Measurements from ENCODE around the gene STUM. TPM values are rescaled to one million over a fixed set of nuclear protein-coding genes. Genes with fewer than 3 reads are reported as not detected.

Gene STUM
- total and polyA plus RNA-seq, 7 donors: under 0.01 to 16.9 (median 7.2) TPM

DNA sequence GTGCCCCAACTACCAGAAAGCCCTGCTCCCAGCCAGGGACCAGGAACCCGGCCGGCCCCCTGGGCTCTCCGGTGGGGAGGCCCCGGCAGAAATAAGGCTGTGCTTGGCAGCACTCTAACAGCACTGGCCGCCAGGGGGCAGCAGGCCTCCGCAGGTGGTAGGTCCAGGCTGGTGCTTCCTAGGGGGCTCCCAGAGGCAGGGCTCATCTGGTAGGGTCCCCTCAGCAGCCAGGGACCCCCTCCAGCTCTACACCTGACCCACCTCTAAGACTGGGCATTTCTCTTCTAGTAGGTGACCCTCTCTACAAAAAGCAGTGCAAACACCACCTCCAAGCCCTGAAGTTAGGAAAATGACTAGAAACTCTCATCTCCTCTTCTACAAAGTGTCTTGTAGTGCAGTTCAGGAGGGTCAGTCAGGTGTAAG lies 85.6 kb downstream of the STUM start:
- peaks cover 0 to 62% (median 57%) of the 10 kb centered on the region in 4 donors for H3K4me1 ChIP-seq
- intact Hi-C loops (cut with DNase I): loop anchor here (1.0 to 10.0 kb wide), 3 partner anchors 105 to 341 kb away; partner anchors contain the start of gene ITPKB
- H3K36me3 ChIP-seq: peaks cover 9 to 57% (median 28%) of the 10 kb centered on the region in 4 donors
- TF ChIP-seq EP300 (IDR thresholded peaks at IDR 0.05): no peak
- TF ChIP-seq POLR2A (IDR thresholded peaks at IDR 0.05): no peak
- TF ChIP-seq POLR2AphosphoS5 (IDR thresholded peaks at IDR 0.05): peak in 2 of 4 donors; percentile 20 to 47
- TF ChIP-seq, protein P1, sequence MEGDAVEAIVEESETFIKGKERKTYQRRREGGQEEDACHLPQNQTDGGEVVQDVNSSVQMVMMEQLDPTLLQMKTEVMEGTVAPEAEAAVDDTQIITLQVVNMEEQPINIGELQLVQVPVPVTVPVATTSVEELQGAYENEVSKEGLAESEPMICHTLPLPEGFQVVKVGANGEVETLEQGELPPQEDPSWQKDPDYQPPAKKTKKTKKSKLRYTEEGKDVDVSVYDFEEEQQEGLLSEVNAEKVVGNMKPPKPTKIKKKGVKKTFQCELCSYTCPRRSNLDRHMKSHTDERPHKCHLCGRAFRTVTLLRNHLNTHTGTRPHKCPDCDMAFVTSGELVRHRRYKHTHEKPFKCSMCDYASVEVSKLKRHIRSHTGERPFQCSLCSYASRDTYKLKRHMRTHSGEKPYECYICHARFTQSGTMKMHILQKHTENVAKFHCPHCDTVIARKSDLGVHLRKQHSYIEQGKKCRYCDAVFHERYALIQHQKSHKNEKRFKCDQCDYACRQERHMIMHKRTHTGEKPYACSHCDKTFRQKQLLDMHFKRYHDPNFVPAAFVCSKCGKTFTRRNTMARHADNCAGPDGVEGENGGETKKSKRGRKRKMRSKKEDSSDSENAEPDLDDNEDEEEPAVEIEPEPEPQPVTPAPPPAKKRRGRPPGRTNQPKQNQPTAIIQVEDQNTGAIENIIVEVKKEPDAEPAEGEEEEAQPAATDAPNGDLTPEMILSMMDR (IDR thresholded peaks at IDR 0.05): peak; percentile 80 to 97 (median 94)
- peak; percentile 93 for DNase-seq
- H3K9me3 ChIP-seq: no peaks in the 10 kb centered on the region
- H3K27ac ChIP-seq: peak overlapping the region; percentile 75 to 85 (median 80)
- WGBS, 2 donors: 2 to 5% methylated on average over 6 of the region's 6 CpGs
- H3K27me3 ChIP-seq: no peaks in the 10 kb centered on the region
- no peak overlapping the region for H3K4me3 ChIP-seq

DNA sequence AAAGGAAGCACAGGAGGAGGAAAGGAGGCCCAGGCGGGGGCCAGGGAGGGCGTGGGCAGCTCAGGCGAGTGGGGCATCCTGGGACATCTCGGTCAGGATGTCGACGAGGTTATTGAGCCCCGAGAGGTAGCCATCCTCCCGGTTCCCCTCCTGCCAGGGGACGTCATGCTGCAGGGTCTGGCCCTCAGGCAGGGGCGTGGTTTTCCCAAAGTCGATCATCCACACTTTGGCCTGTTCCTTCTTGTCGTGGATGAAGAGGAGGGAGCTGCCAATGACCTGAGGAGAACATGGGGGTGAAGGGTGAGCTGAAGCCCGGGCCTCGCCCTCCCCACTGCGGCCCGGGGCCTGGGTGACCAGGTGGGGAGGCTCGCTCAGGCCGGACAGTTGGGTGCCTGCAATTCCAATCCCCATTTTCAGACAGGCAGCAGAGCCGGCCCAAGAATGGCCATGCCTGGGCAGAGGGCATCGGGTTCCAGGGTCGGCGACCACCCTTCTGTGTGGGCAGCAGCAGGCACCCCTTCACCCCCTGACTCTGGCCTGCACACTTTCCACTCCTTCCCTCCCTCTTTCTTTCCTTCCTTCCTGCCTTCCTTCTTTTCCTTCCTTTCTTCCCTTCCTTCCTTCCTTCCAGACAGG lies 86.2 kb downstream of the STUM start:
- intact Hi-C loops (cut with DNase I): loop anchor here (1.0 to 10.0 kb wide), 3 partner anchors 104 to 340 kb away; partner anchors contain the start of gene ITPKB
- Histone ChIP-seq H3K4me1 (peaks cover 0 to 68% (median 62%) of the 10 kb centered on the region in 4 donors), H3K27me3 (no peaks in the 10 kb centered on the region), H3K9me3 (no peaks in the 10 kb centered on the region), H3K27ac (peak overlapping the region; percentile 75 to 85 (median 80)), H3K4me3 (no peak overlapping the region), H3K36me3 (peaks cover 9 to 63% (median 32%) of the 10 kb centered on the region in 4 donors)
- 88 to 90% methylated on average over 22 of the region's 22 CpGs for WGBS, 2 donors
- peak; percentile 67 for DNase-seq
- TF ChIP-seq, protein P1 (IDR thresholded peaks at IDR 0.05): no peak
- TF ChIP-seq POLR2A (IDR thresholded peaks at IDR 0.05): no peak

DNA sequence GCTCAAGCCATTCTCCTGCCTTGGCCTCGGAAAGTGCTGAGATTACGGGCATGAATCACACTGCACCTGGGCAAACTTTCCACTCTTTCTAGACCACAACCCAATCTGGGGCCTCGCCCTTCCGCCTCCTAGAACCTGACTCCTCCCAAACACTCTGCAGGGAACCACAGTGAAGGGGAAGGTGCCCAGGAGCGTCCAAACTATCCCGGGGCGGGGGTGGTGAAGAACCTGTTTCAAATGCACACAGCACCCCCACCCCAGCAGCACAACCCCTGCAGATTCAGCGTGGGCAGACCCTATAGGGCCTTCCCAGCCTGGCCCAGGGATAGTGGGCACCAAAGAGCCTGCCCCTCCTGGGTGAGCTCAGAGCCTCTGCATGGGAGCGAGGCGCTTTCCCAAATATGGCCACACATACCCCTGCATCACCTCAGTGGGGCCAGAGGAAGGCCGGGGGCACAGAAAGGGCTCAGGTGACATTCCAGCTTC lies 86.9 kb downstream of the STUM start:
- peak; percentile 59 for DNase-seq
- no peaks in the 10 kb centered on the region for H3K9me3 ChIP-seq
- H3K27me3 ChIP-seq: no peaks in the 10 kb centered on the region

DNA sequence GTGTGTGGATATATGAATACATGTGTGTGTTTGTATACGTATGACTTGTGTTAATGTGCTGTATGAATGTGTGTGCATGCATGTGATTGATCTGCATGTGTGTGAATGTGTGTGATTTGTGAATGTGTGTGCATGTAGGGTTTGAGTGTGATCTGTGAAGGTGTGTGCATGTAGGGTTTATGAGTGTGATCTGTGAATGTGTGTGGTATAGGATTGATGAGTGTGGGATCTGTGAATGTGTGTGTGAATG lies 88.2 kb downstream of the STUM start:
- WGBS, 2 donors: 94 to 97% methylated on average over 1 of the region's 1 CpG
- Histone ChIP-seq H3K9me3 (no peaks in the 10 kb centered on the region), H3K27ac (peak overlapping the region in 3 of 4 donors; percentile 79 to 82 (median 81)), H3K36me3 (peaks cover 9 to 69% (median 34%) of the 10 kb centered on the region in 4 donors), H3K4me1 (peaks cover 0 to 78% (median 73%) of the 10 kb centered on the region in 4 donors), H3K27me3 (no peaks in the 10 kb centered on the region), H3K4me3 (no peak overlapping the region)
- intact Hi-C loops (cut with DNase I): loop anchor here (10.0 kb wide), 1 partner anchor 338 kb away; no protein-coding TSS in a partner anchor
- TF ChIP-seq EP300 (IDR thresholded peaks at IDR 0.05): no peak
- TF ChIP-seq POLR2A (IDR thresholded peaks at IDR 0.05): no peak
- TF ChIP-seq POLR2AphosphoS5 (IDR thresholded peaks at IDR 0.05): no peak
- TF ChIP-seq, protein P1 (IDR thresholded peaks at IDR 0.05): no peak
- DNase-seq: no peak

More for the DNA sequence above, 86.9 kb downstream of the STUM start:
- H3K36me3 ChIP-seq: peaks cover 9 to 62% (median 31%) of the 10 kb centered on the region in 4 donors
- peak overlapping the region; percentile 29 to 85 (median 80) for H3K27ac ChIP-seq
- H3K4me1 ChIP-seq: peaks cover 0 to 76% (median 70%) of the 10 kb centered on the region in 4 donors
- WGBS, 2 donors: 69 to 76% methylated on average over 11 of the region's 11 CpGs
- H3K4me3 ChIP-seq: no peak overlapping the region
- intact Hi-C loops (cut with DNase I): loop anchor here (2.0 to 10.0 kb wide), 2 partner anchors 103 to 339 kb away; partner anchors contain the start of gene ITPKB
- no peak for TF ChIP-seq EP300 (IDR thresholded peaks at IDR 0.05)

DNA sequence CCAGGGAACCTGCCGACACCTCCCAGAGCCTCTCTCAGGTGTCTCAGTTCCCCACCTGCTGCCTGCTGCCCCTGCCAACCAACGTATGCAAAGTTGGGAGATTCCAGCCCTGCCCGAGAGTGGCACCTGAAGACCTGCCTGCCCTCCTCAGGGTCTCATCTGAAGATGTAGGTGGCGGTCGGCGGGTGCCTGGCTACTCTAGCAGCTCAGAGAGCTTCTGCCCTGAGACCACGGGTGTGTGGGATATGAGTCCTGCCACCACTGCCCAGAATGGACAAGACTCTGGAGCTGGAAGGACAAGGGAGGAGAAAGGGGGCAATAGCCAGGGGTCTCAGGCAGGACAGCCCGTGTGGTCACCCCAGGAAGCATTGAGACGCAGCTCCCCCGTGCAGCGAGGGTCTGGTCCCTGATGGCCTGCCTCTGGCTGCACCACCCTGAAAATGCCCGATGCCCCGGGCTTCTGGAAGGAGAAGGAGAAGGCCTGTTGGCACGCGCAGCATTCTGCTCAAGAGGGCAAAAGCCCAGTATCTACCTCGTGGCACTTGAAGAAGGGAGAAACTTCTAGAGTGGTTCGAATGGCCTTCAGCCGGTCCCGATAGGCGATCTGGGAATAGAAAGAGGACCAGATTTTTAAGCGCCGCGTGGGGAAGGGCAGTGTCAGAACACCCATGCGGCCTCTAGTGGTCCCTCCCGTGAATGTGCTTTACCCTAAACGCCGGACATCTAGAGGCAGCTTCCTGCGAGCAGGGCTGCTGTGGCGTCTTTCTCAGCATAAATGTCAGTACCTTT lies 88.8 kb downstream of the STUM start:
- intact Hi-C loops (cut with DNase I): loop anchor here (10.0 kb wide), 1 partner anchor 337 kb away; no protein-coding TSS in a partner anchor
- DNase-seq: peak; percentile 90
- peaks cover 9 to 75% (median 35%) of the 10 kb centered on the region in 4 donors for H3K36me3 ChIP-seq

More for the DNA sequence above, 88.8 kb downstream of the STUM start:
- 83 to 88% methylated on average over 29 of the region's 29 CpGs for WGBS, 2 donors
- Histone ChIP-seq H3K4me3 (no peak overlapping the region), H3K4me1 (peaks cover 0 to 78% (median 68%) of the 10 kb centered on the region in 4 donors), H3K27ac (peak overlapping the region in 3 of 4 donors; percentile 79 to 82 (median 81)), H3K9me3 (no peaks in the 10 kb centered on the region), H3K27me3 (no peaks in the 10 kb centered on the region)
- no peak for TF ChIP-seq EP300 (IDR thresholded peaks at IDR 0.05)
- no peak for TF ChIP-seq POLR2A (IDR thresholded peaks at IDR 0.05)
- TF ChIP-seq POLR2AphosphoS5 (IDR thresholded peaks at IDR 0.05): peak in 2 of 4 donors; percentile 13 to 14
- TF ChIP-seq, protein P1 (IDR thresholded peaks at IDR 0.05): peak in 3 of 4 experiments; percentile 31 to 46 (median 35)
